Right hindlimb (tissue), 1 donor: ENCODE measurements around the gene APCDD1.
"Not testable (repeated sequence)": the region's sequence is repeated elsewhere in the genome, so short reads cannot be mapped to it uniquely, and the experiment has no call there.

Experiments used
- DNase-seq: peaks from one replicate; pipeline ENCODE4 v3.0.0-alpha.2; 2018

APCDD1 gene

GRCh38 chr18:10530002-10530401 is 75.6 kb downstream of the APCDD1 start:
- DNase-seq, result no peak

GRCh38 chr18:10530852-10531251 is 76.4 kb downstream of the APCDD1 start:
- no peak for DNase-seq

GRCh38 chr18:10533111-10533510 is 78.7 kb downstream of the APCDD1 start:
- no peak for DNase-seq

- no peak for DNase-seq
Measured at GRCh38 chr18:10536280-10536679, 81.8 kb downstream of the APCDD1 start.

GRCh38 chr18:10537765-10538164 is 83.3 kb downstream of the APCDD1 start:
- DNase-seq, result no peak

GRCh38 chr18:10539124-10539523 is 84.7 kb downstream of the APCDD1 start:
- not testable (repeated sequence) for DNase-seq
